ENCODE data around the gene ADGRG3.
A peak's percentile ranks its signal among the peaks of the same experiment; 100 is the strongest.
"Not testable (repeated sequence)": the region's sequence is repeated elsewhere in the genome, so short reads cannot be mapped to it uniquely, and the experiment has no call there.

The ADGRG3 gene

DNA sequence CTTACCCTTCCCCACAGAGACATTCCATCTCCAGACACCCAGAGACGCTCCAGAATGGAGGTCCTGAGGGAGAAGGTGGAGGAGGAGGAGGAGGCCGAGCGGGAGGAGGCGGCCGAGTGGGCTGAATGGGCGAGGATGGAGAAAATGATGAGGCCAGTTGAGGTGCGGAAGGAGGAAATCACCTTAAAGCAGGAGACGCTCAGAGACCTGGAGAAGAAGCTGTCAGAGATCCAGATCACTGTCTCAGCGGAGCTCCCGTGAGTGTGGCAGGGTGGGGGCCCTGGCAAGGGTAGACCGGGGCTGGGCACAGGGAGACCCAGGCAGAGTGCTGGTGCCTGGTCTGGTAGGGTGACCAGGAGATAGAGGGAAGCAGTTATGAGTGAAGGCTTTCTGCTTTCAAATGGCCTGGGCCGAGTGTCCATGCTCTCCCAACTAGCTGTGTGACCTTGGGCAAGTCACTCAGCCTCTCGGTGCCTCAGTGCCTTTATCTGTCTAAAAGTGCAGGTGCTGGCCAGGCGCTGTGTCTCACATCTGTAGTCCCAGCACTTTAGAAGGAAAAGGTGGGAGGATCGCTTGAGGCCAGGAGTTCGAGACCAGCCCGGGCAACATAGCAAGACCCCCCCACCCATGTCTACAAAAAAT is 29.9 kb downstream of the ADGRG3 start:
- no peak for DNase-seq

DNA sequence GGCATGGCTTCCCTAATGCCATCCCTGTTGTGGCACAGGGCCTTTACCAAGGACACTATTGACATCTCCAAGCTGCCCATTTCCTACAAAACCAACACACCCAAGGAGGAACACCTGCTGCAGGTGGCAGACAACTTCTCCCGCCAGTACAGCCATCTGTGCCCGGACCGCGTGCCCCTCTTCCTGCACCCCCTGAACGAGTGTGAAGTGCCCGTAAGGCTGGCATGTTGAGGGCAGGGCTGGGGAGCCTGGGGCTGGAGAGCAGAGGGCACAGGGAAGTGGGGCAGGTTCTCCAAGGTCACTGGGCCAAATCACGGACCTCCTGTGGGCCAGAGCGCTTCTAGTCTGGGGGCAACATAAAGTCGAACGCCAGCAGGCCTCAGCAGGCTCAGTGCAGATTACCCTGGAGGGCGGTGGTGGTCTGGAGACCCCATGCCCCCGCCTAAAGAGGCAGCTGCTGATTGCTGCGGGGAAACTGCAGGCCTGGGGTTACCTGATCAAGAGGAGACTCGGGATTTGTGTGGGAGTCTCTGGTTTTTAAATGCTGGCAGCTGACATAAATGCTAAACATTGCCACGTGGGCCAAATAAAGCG is 30.8 kb downstream of the ADGRG3 start:
- DNase-seq, result no peak

DNA sequence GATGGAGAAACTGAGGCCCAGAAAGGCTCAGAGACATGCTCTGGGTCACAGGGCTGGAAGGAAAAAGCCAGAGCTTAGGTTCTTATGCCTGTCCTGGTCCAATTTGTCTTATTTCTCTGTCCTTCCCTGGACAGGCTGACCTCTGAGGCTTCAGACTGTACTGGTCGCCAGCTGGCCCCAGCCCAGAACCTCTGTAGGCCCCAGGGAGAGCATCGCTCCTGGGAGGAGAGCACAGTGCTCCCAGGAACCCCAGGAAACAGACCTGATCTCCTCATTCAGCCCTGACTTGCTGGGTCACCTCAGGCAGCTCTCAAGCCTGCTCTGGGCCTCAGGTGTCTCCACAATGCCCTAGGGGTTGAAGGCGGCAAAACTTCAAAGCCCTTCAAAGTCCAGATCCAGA is 31.4 kb downstream of the ADGRG3 start:
- DNase-seq, result no peak

DNA sequence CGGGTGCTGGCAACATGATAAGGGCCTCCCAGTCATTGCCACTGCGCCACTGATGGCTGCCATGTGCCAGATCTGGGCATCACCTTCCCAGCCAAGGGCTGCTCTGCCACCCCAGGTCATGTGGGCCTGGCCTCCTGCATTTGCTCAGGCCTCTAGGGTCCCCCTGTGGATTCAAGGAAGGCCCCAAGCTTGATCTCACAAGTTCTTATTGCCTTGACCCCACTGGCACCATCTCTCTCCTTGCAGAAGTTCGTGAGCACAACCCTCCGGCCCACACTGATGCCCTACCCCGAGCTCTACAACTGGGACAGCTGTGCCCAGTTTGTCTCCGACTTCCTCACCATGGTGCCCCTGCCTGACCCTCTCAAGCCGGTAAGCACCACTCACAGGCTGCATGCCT is 31.8 kb downstream of the ADGRG3 start:
- DNase-seq, result no peak

DNA sequence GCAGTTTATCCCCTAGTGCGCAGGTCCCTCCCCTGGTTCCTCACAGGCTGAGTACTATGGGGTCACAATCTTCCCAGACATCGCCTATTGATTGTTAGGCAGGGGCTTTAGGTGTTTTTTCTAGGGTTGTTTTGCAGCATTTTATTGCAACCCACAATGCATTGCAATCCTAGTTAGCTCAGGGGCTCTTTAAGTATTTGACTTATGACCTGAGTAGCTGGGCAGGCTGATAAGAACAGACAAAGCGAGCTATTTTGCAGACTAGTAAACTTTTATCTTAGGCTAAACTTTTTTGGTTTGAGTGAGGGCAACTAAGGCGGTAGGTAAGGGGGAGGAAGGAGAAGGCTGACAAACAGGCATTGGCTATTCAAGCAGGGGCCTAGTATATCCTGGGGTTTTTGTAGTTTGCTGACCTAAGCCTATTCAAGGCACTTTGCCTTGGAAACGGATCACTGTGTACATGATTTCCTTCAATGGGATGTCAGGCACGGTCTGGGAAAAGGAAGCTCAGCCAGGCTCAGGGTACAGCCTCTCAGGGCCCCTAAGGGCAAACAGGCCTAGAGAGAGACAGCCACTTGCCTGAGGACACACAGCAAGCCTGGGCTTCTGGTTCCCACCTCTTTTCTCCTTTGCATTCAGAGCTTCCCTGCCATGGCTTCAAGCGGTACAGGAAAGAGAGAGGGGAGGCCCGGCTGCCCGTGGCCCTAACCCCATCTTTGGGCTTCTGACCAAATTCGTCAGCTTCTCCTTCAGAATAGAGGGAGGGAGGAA is 32.9 kb downstream of the ADGRG3 start:
- DNase-seq, result no peak

DNA sequence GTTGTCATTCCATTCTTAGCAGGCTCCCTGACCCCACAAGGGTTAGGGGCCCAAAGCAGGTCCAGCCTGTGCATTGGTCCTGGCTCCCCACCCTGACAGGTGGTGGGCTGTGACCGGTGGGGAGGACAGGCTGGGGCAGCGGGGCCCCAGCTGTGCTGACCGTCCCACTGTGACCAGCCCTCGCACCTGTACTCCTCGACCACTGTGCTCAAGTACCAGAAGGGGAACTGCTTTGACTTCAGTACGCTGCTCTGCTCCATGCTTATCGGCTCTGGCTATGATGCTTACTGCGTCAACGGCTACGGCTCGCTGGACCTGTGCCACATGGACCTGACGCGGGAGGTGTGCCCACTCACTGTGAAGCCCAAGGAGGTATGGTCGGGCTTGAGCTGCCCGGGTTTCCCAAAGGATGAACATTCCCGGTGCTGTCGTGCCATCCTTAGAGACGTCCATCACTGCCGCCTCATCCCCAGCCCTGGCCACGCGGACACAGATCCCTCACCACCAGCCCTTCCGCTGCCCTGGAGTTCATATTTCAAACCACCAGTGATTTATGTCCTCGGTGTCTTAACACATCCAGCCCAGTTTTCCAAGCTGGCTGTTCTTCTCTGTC is 33.8 kb downstream of the ADGRG3 start:
- no peak for DNase-seq

DNA sequence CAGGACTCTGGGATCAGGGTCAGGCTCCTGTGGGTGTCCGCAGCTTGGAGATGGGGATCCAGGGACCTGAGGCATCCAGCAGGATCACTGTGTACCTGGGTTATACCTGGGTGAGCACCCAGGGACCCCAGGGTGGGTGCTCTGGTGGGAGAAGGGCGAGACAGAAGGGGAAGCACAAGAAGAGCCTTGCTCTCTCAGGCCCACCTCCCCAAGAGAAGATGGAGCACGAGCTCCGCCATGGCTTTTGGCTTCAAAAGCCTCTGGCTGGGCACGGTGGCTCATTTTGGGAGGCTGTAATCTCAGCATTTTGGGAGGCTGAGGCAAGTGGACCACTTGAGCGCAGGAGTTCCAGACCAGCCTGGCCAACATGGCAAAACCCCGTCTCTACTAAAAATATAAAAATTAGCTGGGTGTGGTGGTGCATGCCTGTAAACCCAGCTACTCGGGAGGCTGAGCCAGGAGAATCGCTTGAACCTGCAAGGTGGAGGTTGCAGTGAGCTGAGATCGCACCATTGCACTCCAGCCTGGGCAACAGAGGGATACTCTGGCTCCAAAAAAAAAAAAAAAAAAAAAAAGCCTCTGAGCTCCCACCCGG is 35.4 kb downstream of the ADGRG3 start:
- no peak for DNase-seq

DNA sequence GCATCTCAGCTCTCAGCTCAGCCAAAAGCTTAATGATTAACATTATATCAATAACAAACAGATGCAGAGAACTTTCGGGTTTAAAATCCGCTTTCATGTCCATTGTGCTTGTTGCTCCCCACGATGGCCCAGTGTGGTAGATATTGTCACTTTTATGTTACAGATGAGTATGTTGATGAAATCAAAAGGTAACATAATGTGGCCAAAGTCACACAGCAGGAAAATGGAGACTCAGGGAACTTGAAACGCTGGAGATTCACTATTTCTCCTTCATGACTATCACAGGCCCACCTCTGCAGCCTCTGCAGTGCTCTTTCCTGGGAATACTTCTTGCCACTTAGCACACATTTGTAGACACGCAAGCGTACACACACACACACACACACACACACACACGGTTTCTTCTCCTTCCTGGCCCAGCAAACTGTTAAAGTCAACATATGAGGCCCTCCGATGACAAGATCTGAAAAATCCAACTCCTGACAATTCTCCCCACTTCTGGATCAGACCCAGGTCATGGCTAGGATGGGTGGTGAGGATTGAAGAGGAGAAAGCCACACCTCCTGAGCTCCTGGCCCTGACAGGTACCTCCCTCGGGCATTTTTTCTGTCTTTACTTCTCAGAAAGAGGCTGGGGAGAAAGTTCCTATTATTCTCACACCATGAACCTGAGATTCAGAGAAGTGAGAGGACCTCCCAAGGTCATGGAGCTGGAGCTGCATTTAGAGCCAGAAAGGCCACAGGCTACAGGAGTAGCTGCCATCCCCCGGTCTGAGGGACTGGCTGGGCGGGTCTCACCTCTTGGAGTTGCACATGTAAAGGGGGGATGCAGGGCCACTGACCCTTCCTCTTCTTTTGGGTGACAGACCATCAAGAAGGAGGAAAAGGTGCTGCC is 36.2 kb downstream of the ADGRG3 start:
- no peak for DNase-seq

DNA sequence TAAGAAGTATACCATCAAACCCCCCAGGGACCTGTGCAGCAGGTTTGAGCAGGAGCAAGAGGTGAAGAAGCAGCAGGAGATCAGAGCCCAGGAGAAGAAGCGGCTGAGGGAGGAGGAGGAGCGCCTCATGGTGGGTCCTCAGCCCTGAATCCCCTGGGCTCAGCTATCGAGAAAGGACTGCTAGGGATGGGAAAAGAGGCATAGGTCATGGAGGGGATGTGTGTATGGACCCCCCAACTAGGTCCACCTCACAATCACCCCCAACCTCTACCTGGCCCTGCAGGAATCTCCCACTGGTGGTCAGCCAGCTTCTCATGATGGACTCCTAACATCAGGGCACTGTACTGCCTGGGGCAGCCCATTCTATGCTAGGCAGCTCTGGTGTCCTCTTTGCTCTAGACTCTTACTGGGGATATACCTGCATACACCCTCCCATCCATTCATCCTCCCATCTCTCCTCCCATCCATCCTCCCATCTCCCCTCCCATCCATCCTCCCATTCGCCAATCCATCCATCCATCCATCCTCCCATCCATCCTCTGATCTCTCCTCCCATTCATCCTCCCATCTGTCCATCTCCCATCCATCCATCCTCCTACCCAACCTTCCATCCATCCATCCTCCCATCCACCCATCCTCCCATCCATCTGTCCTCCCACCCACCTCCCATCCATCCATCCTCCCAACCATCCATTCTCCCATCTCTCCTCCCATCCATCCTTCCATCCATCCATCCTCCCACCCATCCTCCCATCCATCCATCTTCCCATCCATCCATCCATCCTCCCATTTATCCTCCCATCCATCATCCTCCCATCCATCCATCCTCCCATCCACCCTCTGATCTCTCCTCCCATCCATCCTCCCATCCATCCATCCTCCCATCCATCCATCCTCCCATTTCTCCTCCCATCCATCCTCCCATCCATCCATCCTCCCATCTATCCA is 37.1 kb downstream of the ADGRG3 start:
- no peak for DNase-seq

DNA sequence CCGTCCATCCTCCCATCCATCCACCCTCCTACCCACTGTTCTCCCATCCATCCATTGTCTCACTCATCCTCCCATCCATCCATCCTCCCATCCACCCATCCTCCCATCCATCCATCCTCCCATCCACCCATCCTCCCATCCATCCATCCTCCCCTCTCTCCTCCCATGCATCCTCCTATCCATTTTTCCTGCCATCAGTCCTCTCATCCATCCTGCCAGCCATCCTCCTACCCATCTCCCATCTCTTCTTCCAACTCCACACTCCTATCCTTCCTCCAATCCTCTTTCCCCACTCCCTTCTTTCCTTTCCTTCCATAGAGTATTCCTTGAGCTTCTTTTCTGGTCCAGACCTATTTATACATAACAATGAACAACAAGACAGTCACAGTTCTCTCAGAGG is 38.6 kb downstream of the ADGRG3 start:
- no peak for DNase-seq

DNA sequence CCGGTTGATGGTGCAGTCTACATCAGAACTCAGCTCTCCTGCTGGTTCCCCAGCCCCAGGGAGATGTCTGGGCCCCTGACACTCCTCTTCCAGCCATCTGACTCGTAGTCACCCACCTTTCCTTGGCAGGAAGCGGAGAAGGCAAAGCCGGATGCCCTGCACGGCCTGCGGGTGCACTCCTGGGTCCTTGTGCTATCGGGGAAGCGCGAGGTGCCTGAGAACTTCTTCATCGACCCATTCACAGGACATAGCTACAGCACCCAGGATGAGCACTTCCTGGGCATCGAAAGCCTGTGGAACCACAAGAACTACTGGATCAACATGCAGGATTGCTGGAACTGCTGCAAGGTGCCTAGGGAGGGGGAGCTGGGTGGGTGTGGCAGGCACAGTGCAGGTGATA is 39.2 kb downstream of the ADGRG3 start:
- DNase-seq, result no peak

DNA sequence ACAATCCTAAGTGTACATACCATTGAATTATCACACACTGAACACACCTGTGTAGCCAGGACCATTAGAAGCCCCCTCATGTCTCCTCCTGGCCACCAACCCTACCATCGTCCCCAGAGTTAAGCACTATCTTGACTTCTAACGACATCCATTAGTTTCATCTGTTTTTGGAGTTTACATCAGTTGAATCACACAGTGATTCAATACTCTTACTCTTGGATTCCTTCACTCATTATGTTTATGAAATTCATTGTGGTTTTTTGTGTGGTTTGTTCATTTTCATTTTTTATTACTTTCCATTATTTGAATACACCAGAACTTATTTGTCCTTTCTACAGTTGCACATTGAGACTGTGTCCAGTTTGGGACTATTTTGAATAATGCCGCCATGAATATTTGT is 40.1 kb downstream of the ADGRG3 start:
- DNase-seq, result no peak

DNA sequence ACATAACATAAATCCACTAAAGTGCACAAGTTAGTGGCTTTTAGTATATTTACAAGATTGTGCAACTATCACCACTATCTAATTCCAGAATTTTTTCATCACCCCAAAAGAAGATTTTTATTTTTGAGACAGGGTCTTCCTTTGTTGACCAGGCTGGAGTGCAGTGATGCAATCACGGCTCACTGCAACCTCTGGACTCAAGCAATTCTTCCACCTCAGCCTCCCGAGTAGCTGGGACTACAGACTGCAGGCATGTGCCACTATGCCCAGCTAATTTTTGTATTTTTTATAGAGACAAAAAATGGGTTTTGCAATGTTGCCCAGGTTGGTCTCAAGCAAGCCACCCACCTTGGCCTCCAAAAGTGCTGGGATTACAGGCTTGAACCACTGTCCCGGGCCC is 41.6 kb downstream of the ADGRG3 start:
- no peak for DNase-seq

DNA sequence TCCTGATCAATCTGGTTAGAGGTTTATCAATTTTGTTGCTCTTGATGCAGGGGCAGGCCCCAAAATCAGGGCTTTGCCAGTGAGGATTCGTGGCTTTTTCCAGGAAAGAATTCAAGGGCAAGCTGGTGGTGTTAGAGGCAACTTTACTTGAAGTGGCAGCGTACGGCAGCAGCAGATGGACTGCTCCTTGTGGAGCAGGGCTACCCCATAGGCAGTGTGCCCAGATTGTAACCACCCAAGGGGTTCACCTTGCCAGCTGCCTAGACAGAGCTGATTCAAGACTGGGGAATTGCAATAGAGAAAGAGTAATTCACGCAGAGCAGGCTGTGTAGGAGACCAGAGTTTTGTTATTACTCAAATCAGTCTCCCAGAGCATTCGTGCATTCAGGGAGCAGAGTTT is 43.2 kb downstream of the ADGRG3 start:
- DNase-seq, result no peak

DNA sequence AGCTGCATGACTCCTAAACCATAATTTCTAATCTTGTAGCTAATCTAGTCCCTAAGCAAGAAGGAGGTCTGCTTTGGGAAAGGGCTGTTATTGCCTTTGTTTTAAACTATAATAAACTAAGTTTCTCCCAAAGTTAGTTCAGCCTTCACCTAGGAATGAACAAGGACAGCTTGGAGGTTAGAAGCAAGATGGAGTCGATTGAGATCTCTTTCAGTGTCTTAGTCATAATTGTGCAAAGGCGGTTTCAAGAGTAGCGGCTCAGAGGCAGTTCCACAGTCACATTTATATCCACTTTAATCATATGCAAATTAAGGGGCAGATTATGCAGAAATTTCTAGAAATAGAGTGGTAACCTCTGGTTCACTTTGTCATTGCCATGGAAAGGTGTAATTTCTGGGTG is 43.9 kb downstream of the ADGRG3 start:
- no peak for DNase-seq

DNA sequence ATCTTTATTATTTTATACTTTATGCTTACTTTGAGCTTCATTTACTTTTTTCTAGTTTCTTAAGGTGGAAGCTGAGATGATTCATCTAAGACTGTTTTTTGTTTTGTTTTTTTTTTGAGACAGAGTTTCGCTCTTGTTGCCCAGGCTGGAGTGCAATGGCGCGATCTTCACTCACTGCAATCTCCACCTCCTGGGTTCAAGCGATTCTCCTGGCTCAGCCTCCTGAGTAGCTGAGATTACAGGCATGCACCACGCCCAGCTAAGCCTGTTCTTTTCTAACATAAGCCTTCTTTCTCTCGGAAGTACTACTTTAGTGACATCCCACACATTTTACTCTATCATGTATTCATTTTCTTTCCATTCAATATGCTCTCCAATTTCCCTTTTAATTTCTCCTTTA is 44.5 kb downstream of the ADGRG3 start:
- not testable (repeated sequence) for DNase-seq

DNA sequence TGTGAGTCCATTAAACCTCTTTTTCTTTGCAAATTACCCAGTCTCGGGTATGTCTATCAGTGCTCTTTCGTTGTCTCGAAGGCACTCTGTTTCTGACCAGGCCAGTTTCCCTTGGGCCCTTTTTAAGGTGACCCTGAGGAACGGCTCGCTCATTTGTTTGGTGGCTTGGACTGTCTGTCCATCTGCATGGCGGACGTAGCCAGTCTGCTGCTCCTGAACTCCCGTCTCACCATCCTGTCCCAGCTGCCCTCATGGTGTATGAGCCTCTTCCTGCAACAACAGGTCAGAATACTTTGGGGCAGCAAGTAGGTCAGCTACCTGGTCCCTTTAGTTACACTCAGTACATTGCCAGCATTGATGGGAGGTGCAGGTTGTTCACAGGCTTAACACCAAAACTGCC is 45.5 kb downstream of the ADGRG3 start:
- DNase-seq, result no peak

DNA sequence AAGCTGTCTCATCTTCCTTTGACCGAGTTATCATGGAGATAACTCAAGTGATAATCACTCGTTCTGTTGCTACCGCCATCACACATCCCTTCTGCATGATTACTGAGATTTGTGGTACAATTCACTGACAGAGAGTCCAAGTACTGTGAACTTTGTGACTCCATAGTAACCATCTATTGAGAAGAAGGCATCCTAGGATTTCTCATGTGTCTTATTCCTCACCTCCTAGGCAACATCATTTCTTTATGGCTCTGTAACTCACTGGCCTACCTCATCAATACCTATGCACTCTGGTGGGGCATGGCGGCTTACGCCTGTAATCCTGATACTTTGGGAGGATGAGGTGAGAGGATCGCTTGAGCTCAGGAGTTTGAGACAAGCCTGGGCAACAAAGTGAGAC is 45.9 kb downstream of the ADGRG3 start:
- no peak for DNase-seq

DNA sequence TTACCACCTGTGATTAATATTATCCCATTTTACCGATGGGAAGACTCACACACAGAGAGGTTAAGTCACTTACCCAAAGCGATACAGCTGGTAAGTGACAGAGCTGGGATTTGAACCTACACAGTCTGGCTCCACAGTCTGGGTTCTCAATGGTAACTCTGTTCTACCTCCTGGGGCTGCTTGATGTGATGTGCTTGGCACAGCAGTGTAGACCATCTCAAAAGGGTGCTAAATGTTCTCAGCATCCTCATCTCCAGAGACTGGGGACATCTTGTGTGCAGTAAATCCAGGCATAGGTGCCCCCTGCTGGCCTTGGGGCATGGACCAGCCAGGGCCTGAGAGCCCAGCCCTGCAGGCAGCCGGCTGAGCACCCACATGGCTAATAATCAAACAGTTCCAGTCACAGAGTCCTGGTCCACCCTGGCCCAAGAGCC is 52.1 kb downstream of the ADGRG3 start:
- DNase-seq, result peak; percentile 65 to 84 (median 78)

DNA sequence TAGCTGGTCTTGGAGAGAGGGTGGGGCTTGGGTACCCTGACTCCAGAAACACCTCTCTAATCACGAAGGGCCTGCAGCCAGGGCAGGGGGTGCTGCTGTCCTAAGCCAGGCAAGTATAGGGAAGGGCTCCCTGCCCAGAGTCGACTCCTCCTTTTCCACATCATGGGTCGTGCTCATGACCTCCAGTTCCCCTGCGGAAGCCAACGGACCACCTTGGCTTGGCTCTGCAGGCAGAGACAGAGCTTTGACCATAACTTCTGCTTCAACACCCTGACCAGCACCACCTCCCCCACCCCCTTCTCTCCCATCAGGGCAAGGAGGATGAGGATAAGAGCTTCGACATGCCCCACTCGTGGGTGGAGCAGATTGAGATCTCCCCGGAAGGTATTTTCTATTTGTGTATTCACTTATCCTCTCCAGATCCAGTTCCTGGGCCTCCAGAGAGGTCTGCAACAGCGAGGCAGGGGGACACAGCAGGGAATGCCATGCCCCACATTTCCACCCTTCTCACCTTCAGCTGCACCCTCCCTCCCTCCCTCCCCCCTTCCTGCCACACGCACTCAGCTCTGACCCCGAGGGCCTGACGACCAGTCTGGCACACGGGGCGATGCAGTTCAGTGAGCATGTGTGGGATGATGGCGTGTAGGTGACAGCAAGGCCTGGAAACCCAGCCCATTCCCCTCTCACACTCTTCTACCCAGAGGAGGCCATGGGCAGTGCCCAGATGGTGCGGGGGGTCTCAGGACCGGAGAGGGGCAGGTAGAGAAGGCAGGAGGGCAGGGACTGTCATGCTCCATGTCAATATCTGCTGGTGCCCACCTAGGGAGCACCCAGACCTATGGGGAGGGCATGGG is 53.5 kb downstream of the ADGRG3 start:
- DNase-seq, result no peak

DNA sequence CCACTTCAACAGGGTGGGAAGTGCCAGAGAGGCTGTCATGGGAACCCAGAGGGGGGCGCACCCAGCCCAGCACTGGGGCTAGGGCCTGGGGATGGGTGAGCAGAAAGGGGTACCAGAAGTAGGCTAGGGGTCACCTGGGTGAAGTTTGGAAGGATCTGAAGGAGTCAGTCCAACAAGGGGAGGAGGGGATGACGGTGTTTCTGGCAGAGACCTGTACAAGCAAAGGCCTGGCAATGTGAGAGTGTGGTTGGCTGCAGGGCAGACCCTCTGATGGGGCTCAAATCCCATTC is 54.0 kb downstream of the ADGRG3 start:
- no peak for DNase-seq

All from suppressor macrophage treated with lipopolysaccharide for 1 hour (primary cell).